HG03025 (cell line): ENCODE measurements around the gene ELK3.

Experiments
- ATAC-seq: cut with Tn5 transposase; IDR thresholded peaks from one replicate; pipeline ENCODE4 v1.9.1; 2021; ENCODE audit warnings: mild to moderate bottlenecking, moderate library complexity; ENCODE audit not compliant: unreplicated experiment, low FRiP score

ELK3 gene

GRCh38 chr12:96193725-96194575 lies at the start of gene ELK3:
Gene ELK3 (plus strand): TSS chr12:96194375.
- peak; percentile 32 for ATAC-seq

- ATAC-seq, result no peak
Measured at GRCh38 chr12:96146747-96147146, 47.4 kb upstream of the ELK3 start.

GRCh38 chr12:96150442-96150841 lies 43.7 kb upstream of the ELK3 start:
- ATAC-seq, result no peak

GRCh38 chr12:96152164-96152563 lies 42.0 kb upstream of the ELK3 start:
- ATAC-seq, result no peak

- no peak for ATAC-seq
Measured at GRCh38 chr12:96153131-96153725, 40.9 kb upstream of the ELK3 start.

- no peak for ATAC-seq
Measured at GRCh38 chr12:96155181-96155580, 39.0 kb upstream of the ELK3 start.

GRCh38 chr12:96155781-96156180 lies 38.4 kb upstream of the ELK3 start:
- no peak for ATAC-seq

- ATAC-seq, result no peak
Measured at GRCh38 chr12:96156211-96156610, 38.0 kb upstream of the ELK3 start.

- no peak for ATAC-seq
Measured at GRCh38 chr12:96157427-96157826, 36.7 kb upstream of the ELK3 start.

GRCh38 chr12:96164951-96165811 lies 29.0 kb upstream of the ELK3 start:
- ATAC-seq, result no peak

GRCh38 chr12:96166765-96167164 lies 27.4 kb upstream of the ELK3 start:
- no peak for ATAC-seq

- no peak for ATAC-seq
Measured at GRCh38 chr12:96167492-96167891, 26.7 kb upstream of the ELK3 start.

GRCh38 chr12:96170328-96170727 lies 23.8 kb upstream of the ELK3 start:
- ATAC-seq, result no peak

GRCh38 chr12:96170762-96171161 lies 23.4 kb upstream of the ELK3 start:
- ATAC-seq, result no peak

- ATAC-seq, result no peak
Measured at GRCh38 chr12:96171905-96172304, 22.3 kb upstream of the ELK3 start.

GRCh38 chr12:96172981-96173380 lies 21.2 kb upstream of the ELK3 start:
- ATAC-seq, result no peak

GRCh38 chr12:96176575-96176974 lies 17.6 kb upstream of the ELK3 start:
- ATAC-seq, result no peak

GRCh38 chr12:96177013-96177412 lies 17.2 kb upstream of the ELK3 start:
- peak; percentile 61 for ATAC-seq

- no peak for ATAC-seq
Measured at GRCh38 chr12:96183734-96184370, 10.3 kb upstream of the ELK3 start.

GRCh38 chr12:96185914-96186313 lies 8.3 kb upstream of the ELK3 start:
- ATAC-seq, result no peak
